ENCODE measurements around the gene RANBP9.

Gene RANBP9

DNA sequence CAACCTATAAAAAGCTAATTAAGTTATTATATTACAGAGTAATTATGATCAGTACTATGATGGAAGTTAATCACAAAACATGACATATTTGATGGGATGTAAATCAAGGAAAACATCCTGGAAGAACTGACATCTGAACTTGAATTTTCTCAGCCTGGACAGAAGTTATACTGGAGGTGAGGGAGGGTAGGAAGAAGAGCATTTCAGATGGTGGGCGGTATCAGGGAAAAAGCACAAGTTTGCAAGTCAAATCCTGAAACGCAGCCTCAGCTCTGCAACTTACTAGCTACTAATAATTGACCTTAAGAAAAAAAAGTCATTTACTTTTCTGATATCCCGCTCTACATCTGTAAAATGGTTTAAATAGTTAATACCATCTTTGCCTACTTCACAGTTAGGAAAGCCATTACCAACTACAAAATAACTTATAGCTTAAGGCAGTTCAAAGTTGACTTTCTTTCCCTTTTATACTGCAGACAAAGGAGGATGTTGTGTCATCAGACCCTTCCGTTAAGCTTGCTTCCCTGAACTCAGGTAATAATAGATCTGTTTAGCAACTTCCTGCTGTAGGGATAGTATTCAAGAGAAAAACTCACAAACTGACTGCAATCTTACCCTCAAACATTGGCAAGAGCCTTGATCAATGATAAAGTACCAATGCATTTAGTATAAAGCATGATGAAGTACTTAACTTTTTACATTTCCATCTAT lies 75.5 kb downstream of the RANBP9 start:
- ATAC-seq = no peak
- TF ChIP-seq ZNF8 (CRISPR knock-in tag; IDR thresholded peaks at IDR 0.05) = no peak
- TF ChIP-seq ZNF70 (CRISPR knock-in tag; IDR thresholded peaks at IDR 0.05) = no peak
- TF ChIP-seq ISL1 (CRISPR knock-in tag; IDR thresholded peaks at IDR 0.05) = no peak
- no peak for TF ChIP-seq ZFP30 (CRISPR knock-in tag; IDR thresholded peaks at IDR 0.05)
- no peak for TF ChIP-seq ESRRG (CRISPR knock-in tag; IDR thresholded peaks at IDR 0.05)
- TF ChIP-seq BACH2 (CRISPR knock-in tag; IDR thresholded peaks at IDR 0.05; ENCODE audit: borderline replicate concordance) = no peak
- no peak for TF ChIP-seq TOX (CRISPR knock-in tag; IDR thresholded peaks at IDR 0.05; ENCODE audit: borderline replicate concordance)
- no peak for TF ChIP-seq SNAI2 (CRISPR knock-in tag; IDR thresholded peaks at IDR 0.05)

- no peak for ATAC-seq
- TF ChIP-seq TSHZ2 (CRISPR knock-in tag; IDR thresholded peaks at IDR 0.05) (no peak), POU6F1 (CRISPR knock-in tag; IDR thresholded peaks at IDR 0.05; ENCODE audit: borderline replicate concordance, low read depth) (no peak), TCF4 (CRISPR knock-in tag; IDR thresholded peaks at IDR 0.05; ENCODE audit: borderline replicate concordance) (no peak)
Observed at GRCh38 chr6:13633343-13633742, 78.3 kb downstream of the RANBP9 start.

DNA sequence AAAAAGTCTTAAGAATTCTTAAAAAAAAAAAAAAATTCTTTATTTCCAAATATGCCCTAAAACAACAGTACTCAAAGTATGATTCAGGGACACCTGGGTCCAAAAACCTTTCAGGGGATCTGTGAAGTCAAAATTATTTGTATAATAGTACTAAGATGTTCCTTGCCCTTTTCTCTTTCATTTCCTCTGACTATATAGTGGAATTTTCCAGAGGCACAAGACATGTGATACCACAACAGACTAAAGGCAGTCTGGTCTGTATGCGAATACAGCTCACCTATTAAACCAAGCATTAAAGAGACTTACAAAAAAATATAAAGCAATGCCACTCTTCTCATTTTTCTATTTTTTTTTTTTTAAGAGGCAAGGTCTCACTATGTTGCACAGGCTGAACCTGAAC lies 81.1 kb downstream of the RANBP9 start:
- ATAC-seq = no peak
- TF ChIP-seq ZNF565 (CRISPR knock-in tag; conservative IDR thresholded peaks at IDR 0.05; ENCODE audit: low read depth) = no peak
- TF ChIP-seq TCF4 (CRISPR knock-in tag; IDR thresholded peaks at IDR 0.05; ENCODE audit: borderline replicate concordance) = no peak
- TF ChIP-seq ZNF8 (CRISPR knock-in tag; IDR thresholded peaks at IDR 0.05) = no peak
- no peak for TF ChIP-seq ISL1 (CRISPR knock-in tag; IDR thresholded peaks at IDR 0.05)
- TF ChIP-seq POU6F1 (CRISPR knock-in tag; IDR thresholded peaks at IDR 0.05; ENCODE audit: borderline replicate concordance, low read depth) = no peak
- TF ChIP-seq GLIS3 (CRISPR knock-in tag; IDR thresholded peaks at IDR 0.05) = no peak
- TF ChIP-seq PPARA (CRISPR knock-in tag; IDR thresholded peaks at IDR 0.05; ENCODE audit: borderline replicate concordance) = no peak
- TF ChIP-seq ZFP30 (CRISPR knock-in tag; IDR thresholded peaks at IDR 0.05) = no peak
- no peak for TF ChIP-seq OSR1 (CRISPR knock-in tag; IDR thresholded peaks at IDR 0.05)
- TF ChIP-seq TSHZ2 (CRISPR knock-in tag; IDR thresholded peaks at IDR 0.05) = no peak
- TF ChIP-seq TOX (CRISPR knock-in tag; IDR thresholded peaks at IDR 0.05; ENCODE audit: borderline replicate concordance) = no peak
- TF ChIP-seq PATZ1 (CRISPR knock-in tag; IDR thresholded peaks at IDR 0.05; ENCODE audit: borderline replicate concordance) = no peak
- no peak for TF ChIP-seq CSDC2 (CRISPR knock-in tag; IDR thresholded peaks at IDR 0.05)
- TF ChIP-seq CSRNP3 (CRISPR knock-in tag; IDR thresholded peaks at IDR 0.05) = no peak
- no peak for TF ChIP-seq CREB5 (CRISPR knock-in tag; IDR thresholded peaks at IDR 0.05; ENCODE audit: low read depth)
- no peak for TF ChIP-seq SNAI2 (CRISPR knock-in tag; IDR thresholded peaks at IDR 0.05)
- TF ChIP-seq ZNF70 (CRISPR knock-in tag; IDR thresholded peaks at IDR 0.05) = no peak
- TF ChIP-seq ZFP3 (CRISPR knock-in tag; IDR thresholded peaks at IDR 0.05) = no peak
- TF ChIP-seq ZC3H10 (CRISPR knock-in tag; IDR thresholded peaks at IDR 0.05) = no peak
- no peak for TF ChIP-seq ARNTL (CRISPR knock-in tag; IDR thresholded peaks at IDR 0.05; ENCODE audit: borderline replicate concordance, low read depth)

All from SK-N-SH treated with all-trans-retinoic acid at 6 μM for 48 hours (cell line).